ENCODE data around the gene PGM2.
"Not testable (repeated sequence)": the region's sequence is repeated elsewhere in the genome, so short reads cannot be mapped to it uniquely, and the experiment has no call there.

The PGM2 gene

GRCh38 chr4:37826295-37827029, at the start of gene PGM2:
TSS of gene PGM2 (plus strand) at chr4:37826686. CDS start at chr4:37826733, 47 bp downstream.
- DNase-seq, result peak; percentile 70

GRCh38 chr4:37779896-37780295, 46.6 kb upstream of the PGM2 start:
- no peak for DNase-seq

- no peak for DNase-seq
These were observed 45.9 kb upstream of the PGM2 start for GRCh38 chr4:37780444-37781130.

GRCh38 chr4:37781131-37781455, 45.4 kb upstream of the PGM2 start:
- no peak for DNase-seq

GRCh38 chr4:37786267-37786666, 40.2 kb upstream of the PGM2 start:
- DNase-seq, result not testable (repeated sequence)

GRCh38 chr4:37787883-37788460, 38.5 kb upstream of the PGM2 start:
- DNase-seq, result not testable (repeated sequence)

- DNase-seq, result no peak
These were observed 37.7 kb upstream of the PGM2 start for GRCh38 chr4:37788819-37789218.

GRCh38 chr4:37792241-37792640, 34.2 kb upstream of the PGM2 start:
- DNase-seq, result no peak

GRCh38 chr4:37793562-37793961, 32.9 kb upstream of the PGM2 start:
- no peak for DNase-seq

GRCh38 chr4:37794056-37794455, 32.4 kb upstream of the PGM2 start:
- no peak for DNase-seq

- DNase-seq, result no peak
These were observed 30.8 kb upstream of the PGM2 start for GRCh38 chr4:37795581-37796195.

- no peak for DNase-seq
These were observed 29.1 kb upstream of the PGM2 start for GRCh38 chr4:37797374-37797773.

GRCh38 chr4:37797923-37798322, 28.6 kb upstream of the PGM2 start:
- DNase-seq, result no peak

- DNase-seq, result no peak
These were observed 27.9 kb upstream of the PGM2 start for GRCh38 chr4:37798616-37799015.

GRCh38 chr4:37799941-37800554, 26.4 kb upstream of the PGM2 start:
- DNase-seq, result no peak

- peak; percentile 17 for DNase-seq
These were observed 24.3 kb upstream of the PGM2 start for GRCh38 chr4:37802068-37802666.

GRCh38 chr4:37803348-37803973, 23.0 kb upstream of the PGM2 start:
- DNase-seq, result no peak

GRCh38 chr4:37805091-37805490, 21.4 kb upstream of the PGM2 start:
- DNase-seq, result no peak

- peak; percentile 34 for DNase-seq
These were observed 13.8 kb upstream of the PGM2 start for GRCh38 chr4:37812713-37813112.

GRCh38 chr4:37815591-37815990, 10.9 kb upstream of the PGM2 start:
- no peak for DNase-seq

GRCh38 chr4:37816006-37816405, 10.5 kb upstream of the PGM2 start:
- DNase-seq, result no peak

GRCh38 chr4:37816719-37817118, 9.8 kb upstream of the PGM2 start:
- no peak for DNase-seq

GRCh38 chr4:37818752-37819151, 7.7 kb upstream of the PGM2 start:
- no peak for DNase-seq
